Esophagus squamous epithelium (tissue), 4 donors: ENCODE results near the gene HDAC7.

ENCODE experiments used
- POLR2A ChIP-seq, 4 donors: fragments of 450-650 bp; IDR thresholded peaks; one replicate each; pipeline ENCODE4 v1.6.1; 2017; ENCODE audit warnings: antibody characterized with exemption in 4 of 4, mild to moderate bottlenecking in 4 of 4, moderate library complexity in 3 of 4
- TF ChIP-seq, protein P1 (sequence below), 6 experiments: fragments of 450-650 bp in 4 of 6; fragments of 200-600 bp in 2 of 6; sonication (generic) in 2 of 6; IDR thresholded peaks; one replicate each; pipeline ENCODE4 v1.5.1; 2016 to 2019; ENCODE audit warnings: antibody characterized with exemption in 6 of 6, mild to moderate bottlenecking in 4 of 6, moderate library complexity in 4 of 6

DNA sequence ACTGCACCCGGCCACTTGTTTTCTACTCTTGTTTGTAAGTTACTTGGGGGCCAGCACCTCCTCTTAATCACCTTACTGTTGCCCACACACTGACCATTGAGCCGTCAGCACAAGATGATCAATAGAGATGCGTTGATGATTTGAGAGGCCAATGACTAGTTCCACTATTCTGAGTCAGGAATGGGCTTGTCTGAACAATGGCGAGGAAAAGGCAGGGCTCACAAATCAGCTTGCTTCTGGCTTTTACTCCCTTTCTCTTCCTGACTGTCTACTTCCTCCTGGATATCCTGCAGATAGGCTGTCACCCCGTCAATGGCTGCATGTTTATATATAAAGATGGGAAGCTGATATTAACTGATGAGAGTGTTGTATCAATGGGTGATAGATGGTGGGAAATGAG is 29.1 kb upstream of the HDAC7 start:
- TF ChIP-seq POLR2A (IDR thresholded peaks at IDR 0.05) = no peak
- TF ChIP-seq, protein P1, sequence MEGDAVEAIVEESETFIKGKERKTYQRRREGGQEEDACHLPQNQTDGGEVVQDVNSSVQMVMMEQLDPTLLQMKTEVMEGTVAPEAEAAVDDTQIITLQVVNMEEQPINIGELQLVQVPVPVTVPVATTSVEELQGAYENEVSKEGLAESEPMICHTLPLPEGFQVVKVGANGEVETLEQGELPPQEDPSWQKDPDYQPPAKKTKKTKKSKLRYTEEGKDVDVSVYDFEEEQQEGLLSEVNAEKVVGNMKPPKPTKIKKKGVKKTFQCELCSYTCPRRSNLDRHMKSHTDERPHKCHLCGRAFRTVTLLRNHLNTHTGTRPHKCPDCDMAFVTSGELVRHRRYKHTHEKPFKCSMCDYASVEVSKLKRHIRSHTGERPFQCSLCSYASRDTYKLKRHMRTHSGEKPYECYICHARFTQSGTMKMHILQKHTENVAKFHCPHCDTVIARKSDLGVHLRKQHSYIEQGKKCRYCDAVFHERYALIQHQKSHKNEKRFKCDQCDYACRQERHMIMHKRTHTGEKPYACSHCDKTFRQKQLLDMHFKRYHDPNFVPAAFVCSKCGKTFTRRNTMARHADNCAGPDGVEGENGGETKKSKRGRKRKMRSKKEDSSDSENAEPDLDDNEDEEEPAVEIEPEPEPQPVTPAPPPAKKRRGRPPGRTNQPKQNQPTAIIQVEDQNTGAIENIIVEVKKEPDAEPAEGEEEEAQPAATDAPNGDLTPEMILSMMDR (IDR thresholded peaks at IDR 0.05) = no peak
